Stimulated activated CD4-positive, alpha-beta T cell treated with anti-CD3 and anti-CD28 coated beads, TNF-alpha, amount 100 ng/mL, for 4 hours (primary cell): ENCODE results near the gene HJURP.
"Not testable (repeated sequence)": the region's sequence is repeated elsewhere in the genome, so short reads cannot be mapped to it uniquely, and the experiment has no call there.

Source experiments
- DNase-seq, 3 experiments: peaks; one replicate each; pipeline ENCODE4 v3.0.0-alpha.2; 2020; ENCODE audit warnings: low read depth in 3 of 3

HJURP gene

DNA sequence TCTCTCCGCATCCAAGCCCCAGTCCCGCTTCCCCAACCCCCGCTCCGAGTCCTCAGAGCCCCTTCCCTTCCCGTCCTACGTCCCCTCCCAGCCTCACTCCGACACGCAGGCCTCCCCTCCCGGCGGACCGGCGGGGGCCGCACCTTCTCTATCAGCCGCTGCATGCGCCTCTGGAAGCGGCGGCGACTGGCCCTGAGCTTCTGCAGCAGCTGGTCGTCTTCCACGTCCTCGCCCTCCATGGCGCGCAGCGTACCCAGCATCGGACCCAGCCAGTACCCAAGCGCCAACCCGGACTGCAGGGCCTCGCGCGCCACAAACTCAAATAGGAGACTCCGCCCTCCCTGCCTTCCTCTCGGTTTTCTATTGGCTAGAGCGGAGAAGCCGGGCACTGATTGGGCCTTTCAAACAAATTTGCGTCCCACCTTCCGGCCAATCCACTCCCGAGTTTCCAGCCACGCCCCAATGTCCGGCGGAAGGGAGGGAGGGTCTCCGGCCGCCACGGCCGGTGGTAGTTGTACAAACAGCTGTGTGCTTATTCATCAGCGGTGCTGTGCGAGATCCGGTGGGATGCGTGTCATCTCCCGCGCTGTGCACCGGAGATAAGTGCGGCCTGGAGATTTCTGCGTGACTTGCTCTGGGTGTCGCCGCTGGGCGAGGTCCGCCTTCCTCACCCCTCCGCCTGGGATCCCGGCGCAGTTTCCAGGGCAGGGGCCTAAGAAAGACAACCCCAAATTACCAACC is at the start of gene HJURP:
Gene HJURP, minus strand, starts transcription at position 295 of the 741 bp plus-strand sequence. Its CDS starts 35 bp downstream, at position 260.
- peak; percentile 70 to 75 (median 72) for DNase-seq

- no peak for DNase-seq
Measured at GRCh38 chr2:233901884-233902283, 47.5 kb upstream of the HJURP start.

DNA sequence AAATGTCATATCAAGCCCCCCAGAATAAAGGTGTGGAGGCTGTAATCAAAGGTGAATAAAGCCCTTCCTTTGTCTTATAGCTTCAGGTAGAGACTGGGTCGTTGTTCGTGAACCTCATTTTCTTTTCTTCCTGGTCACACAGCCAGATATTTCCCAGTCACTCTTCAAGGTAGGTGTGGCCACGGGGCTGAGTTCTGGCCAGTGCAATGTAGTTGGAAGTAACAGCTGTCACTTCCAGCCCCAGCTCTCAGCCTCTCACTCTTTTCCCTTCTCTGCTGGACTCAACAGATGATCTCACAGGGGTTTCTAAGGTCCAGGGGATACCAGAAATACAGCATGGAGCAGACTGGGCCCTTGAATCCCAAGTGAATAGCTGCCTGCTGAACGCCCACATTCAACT is 47.0 kb upstream of the HJURP start:
- no peak for DNase-seq

DNA sequence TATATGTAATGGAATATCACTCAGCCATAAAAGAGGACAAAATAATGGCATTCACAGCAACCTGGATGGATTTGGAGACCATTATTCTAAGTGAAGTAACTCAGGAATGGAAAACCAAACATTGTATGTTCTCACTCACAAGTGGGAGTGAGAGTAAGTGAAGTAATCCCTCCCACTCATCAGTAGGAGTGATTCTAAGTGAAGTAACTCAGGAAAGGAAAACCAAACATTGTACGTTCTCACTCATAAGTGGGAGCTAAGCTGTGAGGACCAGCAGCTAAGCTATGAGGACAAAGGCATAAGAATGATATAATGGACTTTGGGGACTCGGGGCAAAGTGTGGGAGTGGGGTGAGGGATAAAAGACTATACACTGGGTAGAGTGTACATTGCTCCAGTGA is 41.9 kb upstream of the HJURP start:
- not testable (repeated sequence) for DNase-seq

- DNase-seq, result no peak
Measured at GRCh38 chr2:233892793-233893192, 38.5 kb upstream of the HJURP start.

DNA sequence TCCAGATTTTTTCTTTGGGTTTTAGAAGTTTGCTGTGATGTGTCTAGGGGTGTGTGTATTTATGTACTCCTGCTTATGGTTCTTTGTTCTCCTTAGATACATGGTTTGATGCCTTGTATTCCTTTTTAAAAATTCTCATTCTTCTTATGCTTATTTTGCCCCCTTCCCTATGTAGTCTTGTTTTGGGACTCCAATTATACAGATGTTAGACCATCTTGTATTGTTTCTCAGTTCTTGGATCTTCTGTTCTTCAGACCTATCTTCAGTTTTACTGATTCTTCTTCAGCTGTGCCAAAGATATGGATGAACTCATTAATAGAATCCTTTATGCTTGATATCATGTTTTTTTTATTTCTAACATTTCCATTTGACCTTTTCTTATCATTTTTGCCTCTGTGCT is 28.0 kb upstream of the HJURP start:
- DNase-seq, result no peak

GRCh38 chr2:233872125-233872524 is 17.8 kb upstream of the HJURP start:
- not testable (repeated sequence) for DNase-seq

DNA sequence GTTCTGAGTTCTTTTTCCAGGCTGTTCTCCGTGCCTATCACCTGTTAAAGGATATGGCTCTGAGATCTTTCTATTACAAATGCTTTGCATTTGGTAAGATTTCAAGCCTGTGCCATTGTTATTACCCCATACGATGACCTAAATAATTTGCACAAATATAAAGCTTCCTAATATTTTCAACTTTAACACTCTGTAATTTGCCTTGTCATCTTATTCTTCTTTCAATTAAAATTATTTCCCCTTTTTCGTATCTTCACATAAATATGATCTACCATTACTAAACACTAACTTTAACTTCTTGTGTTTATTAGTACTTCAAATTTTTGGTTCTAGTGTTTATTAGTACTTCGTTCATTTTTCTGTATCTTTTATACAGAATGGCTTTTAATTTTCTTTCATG is 17.1 kb upstream of the HJURP start:
- no peak for DNase-seq

DNA sequence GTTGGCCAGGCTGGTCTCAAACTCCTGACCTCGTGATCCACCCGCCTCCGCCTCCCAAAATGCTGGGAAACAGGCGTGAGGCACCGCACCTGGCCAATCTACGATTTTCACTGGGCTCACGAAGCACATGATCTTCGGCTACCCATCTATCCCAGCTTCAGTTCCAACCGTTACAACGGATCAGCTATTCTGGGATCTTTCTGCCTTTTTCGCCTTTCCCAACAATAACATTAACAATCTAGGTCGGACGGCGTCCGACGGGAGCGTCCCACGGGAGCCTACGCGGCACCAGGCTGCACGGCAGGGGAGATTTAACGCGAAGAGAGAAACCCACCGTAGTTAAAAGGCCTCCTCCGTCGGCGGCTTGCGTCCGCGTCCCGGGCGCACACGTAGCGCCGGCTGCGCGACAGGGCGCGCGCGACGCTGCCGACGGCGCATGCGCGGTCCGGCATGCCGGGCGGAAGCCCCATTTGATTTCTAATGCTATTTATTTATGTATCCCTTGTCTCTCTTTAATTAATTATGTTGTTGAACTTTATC is 13.7 kb upstream of the HJURP start, which contains the start of gene MSL3B:
Gene MSL3B, minus strand, starts transcription at position 394 of the 540 bp plus-strand sequence.
- DNase-seq, result peak; percentile 22 to 39 (median 33)

DNA sequence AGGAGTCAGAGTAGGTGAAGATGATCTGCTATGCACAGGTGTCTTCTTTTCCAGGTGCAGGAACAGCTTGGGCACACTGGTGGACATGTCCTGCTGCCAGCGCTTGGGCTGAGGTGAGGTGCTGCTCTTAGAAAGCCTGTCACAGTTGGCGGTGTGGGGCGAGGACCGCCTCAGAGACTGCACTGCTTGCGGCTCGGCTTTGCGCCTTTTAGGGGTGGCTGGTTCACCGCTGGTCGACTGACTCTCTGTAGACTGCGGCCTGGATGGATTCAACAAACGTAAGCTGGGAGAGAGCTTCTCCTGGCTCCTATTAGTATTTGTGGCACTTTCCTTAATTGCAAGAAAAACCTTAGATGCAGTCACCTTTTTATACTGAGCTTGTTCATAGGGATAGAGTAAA is 12.1 kb upstream of the HJURP start:
- no peak for DNase-seq

GRCh38 chr2:233865838-233866237 is 11.5 kb upstream of the HJURP start:
- no peak for DNase-seq

GRCh38 chr2:233862261-233862768 is 8.0 kb upstream of the HJURP start:
- DNase-seq, result no peak

GRCh38 chr2:233858331-233858730 is 4.0 kb upstream of the HJURP start:
- no peak for DNase-seq

- DNase-seq, result peak in 1 of 3 experiments; percentile 19
Measured at GRCh38 chr2:233857511-233858141, 3.3 kb upstream of the HJURP start.

DNA sequence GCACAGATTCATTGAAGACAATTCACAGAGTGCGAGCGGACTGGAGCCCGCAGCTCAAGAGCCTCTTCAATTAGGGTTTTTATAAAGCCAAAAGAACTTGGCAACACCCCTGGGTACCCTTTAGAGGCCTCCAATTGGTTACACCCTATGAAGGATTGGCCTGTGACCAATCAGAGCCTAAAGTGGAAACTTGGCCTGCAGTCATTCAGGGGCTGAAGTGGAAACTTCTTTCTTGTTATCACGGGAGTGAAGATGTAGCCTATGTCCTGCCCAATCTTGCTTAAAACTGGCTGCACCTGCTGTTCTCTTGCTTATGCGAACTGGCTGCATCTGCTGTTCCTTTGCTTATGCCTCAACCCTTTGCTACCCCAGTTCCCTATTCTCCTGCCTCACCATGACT is 1.8 kb upstream of the HJURP start:
- no peak for DNase-seq

- DNase-seq, result no peak
Measured at GRCh38 chr2:233855345-233855744, 1.0 kb upstream of the HJURP start.

DNA sequence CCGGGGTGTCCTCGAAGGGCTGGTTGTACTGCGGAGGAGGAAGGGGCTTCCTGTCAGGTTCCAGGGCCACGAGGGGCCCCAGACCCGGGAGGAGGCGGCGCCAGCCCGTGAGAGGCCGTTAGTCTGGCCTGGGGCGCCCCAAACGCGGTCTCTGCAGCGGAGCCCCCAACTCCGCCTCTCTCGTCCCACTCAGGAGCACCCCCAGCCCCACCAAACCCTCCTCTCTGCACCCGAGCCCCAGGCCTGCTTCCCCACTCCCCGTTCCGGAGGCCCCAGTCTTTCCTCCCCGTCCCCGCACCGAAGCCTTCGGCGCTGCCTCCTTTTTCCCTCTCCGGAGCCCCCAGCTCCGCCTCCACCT is 473 bp downstream of the HJURP start:
- DNase-seq, result no peak

DNA sequence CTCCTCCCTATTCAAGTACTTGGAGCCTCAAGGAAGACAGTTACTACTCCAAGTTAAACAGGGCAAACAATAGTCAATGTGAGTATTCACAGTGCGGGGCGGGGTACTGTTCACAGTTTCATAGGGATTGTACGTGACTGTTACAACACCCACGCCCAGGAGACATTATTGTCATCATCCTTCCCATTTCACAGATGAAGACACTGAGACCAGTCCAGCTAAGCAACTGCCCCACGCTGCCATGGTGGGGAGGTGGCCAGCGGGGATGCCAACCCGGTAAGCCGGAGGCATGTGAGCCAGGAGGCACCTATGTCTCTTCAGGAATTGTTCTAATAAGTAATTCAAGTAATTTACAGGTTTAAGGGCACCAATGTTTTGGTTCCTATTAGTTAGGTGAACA is 982 bp downstream of the HJURP start:
- DNase-seq, result no peak

- DNase-seq, result no peak
Measured at GRCh38 chr2:233852056-233852455, 2.3 kb downstream of the HJURP start.

DNA sequence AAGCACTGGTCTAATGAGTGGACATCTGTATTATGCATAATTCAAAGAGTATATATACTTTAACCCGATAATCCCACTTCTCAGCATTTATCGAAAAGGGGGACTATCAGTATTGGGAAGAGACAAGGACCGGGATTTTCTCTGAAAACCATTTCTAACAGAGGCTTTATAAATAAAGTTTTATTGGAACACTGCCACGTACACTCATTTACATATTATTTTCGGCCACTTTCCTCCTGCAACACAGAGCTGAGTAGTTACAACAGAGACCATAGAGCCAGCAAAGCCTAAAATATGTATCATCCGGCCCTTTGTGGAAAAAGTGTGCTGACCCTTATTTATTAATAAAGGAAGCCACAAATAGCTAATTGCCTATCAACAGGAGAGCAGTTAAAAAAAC is 3.2 kb downstream of the HJURP start:
- DNase-seq, result no peak

GRCh38 chr2:233850745-233851144 is 3.6 kb downstream of the HJURP start:
- DNase-seq, result no peak

- DNase-seq, result no peak
Measured at GRCh38 chr2:233849607-233850271, 4.6 kb downstream of the HJURP start.
